GM12878 (cell line): ENCODE measurements around the gene IFI30. TPM values are rescaled to one million over a fixed set of nuclear protein-coding genes. Genes with fewer than 3 reads are reported as not detected.

Experiments
- ATAC-seq: fragments of 200-7000 bp; cut with Tn5 transposase; 3 replicates; pipeline ENCODE4 v1.9.1; 2020; ENCODE audit warnings: mild to moderate bottlenecking, moderate library complexity
- Bru-seq: library from RNA; stranded (reverse); fragments of 400-500 nt; gene quantifications from one replicate; lab custom pipeline; 2021; lab: Mats Ljungman, UMichigan
- BruChase-seq, 2 experiments: library from RNA; stranded (reverse); fragments of 400-500 nt; gene quantifications; one replicate each; lab custom pipeline; 2021; lab: Mats Ljungman, UMichigan
- BruUV-seq: library from RNA; stranded (reverse); fragments of 400-500 nt; replicated peaks from 2 replicates; lab custom pipeline; 2021; lab: Mats Ljungman, UMichigan
- CTCF ChIA-PET: fragments of 300-600 bp; sonication (Branson Sonifier 250); formaldehyde crosslinking; extraction: SDS; loops from one replicate; lab custom pipeline; 2021; ENCODE audit warnings: inconsistent platforms; lab: Yijun Ruan, JAX
- POLR2A ChIA-PET: fragments of 350-600 bp; formaldehyde crosslinking; extraction: SDS; loops from one replicate; lab custom pipeline; 2021; ENCODE audit warnings: inconsistent platforms; lab: Charles Lee
- RAD21 ChIA-PET: fragments of 300-600 bp; sonication (Branson Sonifier 250); formaldehyde crosslinking; loops from one replicate; lab custom pipeline; 2023; ENCODE audit warnings: antibody characterized with exemption; ENCODE audit not compliant: unreplicated experiment; lab: Charles Lee
- SMC1A ChIA-PET: fragments of 300-600 bp; sonication (Branson Sonifier 250); formaldehyde crosslinking; loops from one replicate; lab custom pipeline; 2023; ENCODE audit not compliant: unreplicated experiment, uncharacterized antibody; lab: Charles Lee
- DNase-seq: peaks from one replicate; pipeline ENCODE4 v3.0.0-alpha.2; 2011; ENCODE audit warnings: low read depth, low spot score
- FAIRE-seq: peaks from 3 replicates; lab custom pipeline; 2011; peaks lifted over from hg19 to GRCh38; lab: Jason Lieb, UNC
- H2AFZ ChIP-seq: 2 replicates; pipeline ENCODE4 v1.6.0; 2011; ENCODE audit warnings: low read depth, low read length, control low read depth; ENCODE audit not compliant: control insufficient read depth
- H3K27ac ChIP-seq: 2 replicates; pipeline ENCODE4 v1.5.1; 2011; ENCODE audit warnings: control low read depth; ENCODE audit not compliant: control insufficient read depth, insufficient read depth
- H3K27me3 ChIP-seq, 2 experiments: replicated peaks in 1 of 2; 2 replicates each; pipeline versions ENCODE4 v1.6.0 to v1.6.1; 2011; ENCODE audit warnings: low read length in 1 of 2; ENCODE audit not compliant: control insufficient read depth in 2 of 2, insufficient read depth in 2 of 2
- H3K36me3 ChIP-seq, 2 experiments: 2 replicates each; pipeline ENCODE4 v1.5.1; 2011; ENCODE audit warnings: low read length in 1 of 2; ENCODE audit not compliant: control insufficient read depth in 2 of 2, insufficient read depth in 2 of 2
- H3K4me1 ChIP-seq: 2 replicates; pipeline ENCODE4 v1.6.1; 2011; ENCODE audit warnings: mild to moderate bottlenecking, low read length, moderate library complexity, mixed read lengths; ENCODE audit not compliant: control insufficient read depth, insufficient read depth
- H3K4me2 ChIP-seq: 2 replicates; pipeline ENCODE4 v1.6.0; 2011; ENCODE audit warnings: control low read depth; ENCODE audit not compliant: control insufficient read depth, insufficient read depth
- H3K4me3 ChIP-seq: fragments of 200-600 bp; sonication (generic); 2 replicates; pipeline ENCODE4 v1.5.1; 2016
- H3K79me2 ChIP-seq: 2 replicates; pipeline ENCODE4 v1.6.0; 2011; ENCODE audit warnings: low read length; ENCODE audit not compliant: control insufficient read depth, insufficient read depth
- H3K9ac ChIP-seq: 2 replicates; pipeline ENCODE4 v1.8.0; 2011; ENCODE audit warnings: low read length, control low read depth, mixed read lengths; ENCODE audit not compliant: control insufficient read depth, insufficient read depth
- H3K9me3 ChIP-seq: replicated peaks from 3 replicates; pipeline ENCODE4 v1.5.1; 2011; ENCODE audit warnings: mild to moderate bottlenecking, low read length; ENCODE audit not compliant: control insufficient read depth, insufficient read depth
- H4K20me1 ChIP-seq: 2 replicates; pipeline ENCODE4 v1.6.0; 2011; ENCODE audit not compliant: control insufficient read depth, insufficient read depth
- CEBPZ ChIP-seq: fragments of 150-350 bp; IDR thresholded peaks from 2 replicates; pipeline ENCODE4 v1.6.1; 2016; ENCODE audit warnings: low read depth, low read length
- CREM ChIP-seq: IDR thresholded peaks from 2 replicates; pipeline ENCODE4 v1.6.1; 2014; ENCODE audit warnings: antibody characterized with exemption, low read depth
- EZH2 ChIP-seq: IDR thresholded peaks from 2 replicates; pipeline ENCODE4 v1.6.1; 2012; ENCODE audit warnings: low read depth, mild to moderate bottlenecking, control low read depth, inconsistent platforms, low read length, borderline replicate concordance; ENCODE audit not compliant: control insufficient read depth
- HDGF ChIP-seq: fragments of 450-650 bp; IDR thresholded peaks from 2 replicates; pipeline ENCODE4 v1.6.1; 2016; ENCODE audit warnings: antibody characterized with exemption
- IRF3 ChIP-seq: fragments of 450-650 bp; IDR thresholded peaks from 2 replicates; pipeline ENCODE4 v1.6.1; 2014; ENCODE audit warnings: mild to moderate bottlenecking
- NFYA ChIP-seq: IDR thresholded peaks from 2 replicates; pipeline ENCODE4 v1.6.1; 2011; ENCODE audit warnings: low read depth, mild to moderate bottlenecking, low read length, improper control_type of control experiment, borderline replicate concordance
- REST ChIP-seq: IDR thresholded peaks from 2 replicates; pipeline ENCODE4 v1.6.1; 2012; ENCODE audit warnings: mild to moderate bottlenecking, low read depth, low read length
- TBL1XR1 ChIP-seq: IDR thresholded peaks from 2 replicates; pipeline ENCODE4 v1.6.1; 2012; ENCODE audit warnings: low read depth, low read length, improper control_type of control experiment
- WGBS: methylation state at CpG from one replicate; pipeline ENCODE4 v1.1.6; 2016; ENCODE audit warnings: low lambda C conversion rate; ENCODE audit not compliant: insufficient replicate concordance, insufficient coverage; ENCODE audit errors: missing lambda C conversion rate; 5-methylcytosine and 5-hydroxymethylcytosine counted together
- in situ Hi-C: fragments of 300-500 bp; cut with MboI; formaldehyde crosslinking; loops from 9 replicates; pipeline ENCODE4 v1.14.3; 2018; ENCODE audit warnings: mixed read lengths
- intact Hi-C: fragments of 100-400 bp; cut with micrococcal nuclease; formaldehyde crosslinking; loops from one replicate; pipeline ENCODE4 v1.14.2; 2022; ENCODE audit not compliant: unreplicated experiment
- long read RNA-seq, 2 experiments: library from polyadenylated mRNA; unstranded; transcript quantifications; one replicate each; pipeline ENCODE4 v2.0.0, GENCODE V29; 2019 to 2020
- polyA minus RNA-seq, 3 experiments: library from RNA; depleted of rRNA, polyadenylated mRNA; stranded (reverse); fragments of >200 nt; gene quantifications; 2 replicates each; pipeline ENCODE4 v1.2.3, GENCODE V29; 2011
- polyA plus RNA-seq, 11 experiments: library from polyadenylated mRNA; depleted of rRNA in 4 of 11; unstranded in 6 of 11; stranded (reverse) in 5 of 11; fragments of >200 nt; fragmentation: Nextera tagmentation in 4 of 11; fragmentation: Illumina TruSeq in 1 of 11; extraction: Ambion mirVana in 4 of 11; extraction: Trizol in 1 of 11; gene quantifications; 1 replicate in 1 of 11; 2 replicates in 10 of 11; pipeline versions ENCODE4 v1.2.1 to v1.2.3, GENCODE V29; 2011 to 2016; ENCODE audit warnings: inconsistent platforms in 2 of 11, missing spikeins in 2 of 11, low read depth in 1 of 11
- total RNA-seq, 4 experiments: library from RNA; depleted of rRNA in 3 of 4; stranded (reverse); fragments of >200 nt in 3 of 4; fragmentation: Illumina TruSeq in 1 of 4; extraction: Trizol in 1 of 4; gene quantifications; 2 replicates each; pipeline versions ENCODE4 v1.2.1 to v1.2.3, GENCODE V29; 2013 to 2021

Gene IFI30
- 168 and 207 TPM in 2 replicates for total RNA-seq (2013; cell fraction: nucleolus; rRNA removed)
- total RNA-seq (2014; rRNA removed) (747 and 845 TPM in 2 replicates), total RNA-seq (2014; rRNA removed; fragmentation: Illumina TruSeq; extraction: Trizol) (221 and 225 TPM in 2 replicates), total RNA-seq (2021) (301 and 314 TPM in 2 replicates), polyA plus RNA-seq (2011; rRNA removed) (232 and 365 TPM in 2 replicates), polyA plus RNA-seq (2014; fragmentation: Illumina TruSeq; extraction: Trizol) (147 and 257 TPM in 2 replicates), polyA plus RNA-seq (2014; fragmentation: Nextera tagmentation; extraction: Ambion mirVana) (1,000 to 10,000 TPM; 1,054 to 1,112 TPM), polyA plus RNA-seq (2014; rRNA removed) (492 and 678 TPM in 2 replicates), polyA plus RNA-seq (2016; fragmentation: Nextera tagmentation; extraction: Ambion mirVana) (100 to 1,000 TPM; 445 to 456 TPM), polyA minus RNA-seq (2011; rRNA and poly(A)+ RNA removed) (327 and 421 TPM in 2 replicates), Bru-seq, nascent RNA (percentile 53 among the genes with signal in this experiment), BruChase-seq, experiment 1, labeled RNA remaining after a 6-hour chase (percentile 57 among the genes with signal in this experiment), BruChase-seq, experiment 2, labeled RNA remaining after a 2-hour chase (percentile 65 among the genes with signal in this experiment)
- 218 TPM for polyA plus RNA-seq (2011; ENCODE audit: low read depth)
- polyA plus RNA-seq (2011; cell fraction: cytosol; rRNA removed), result 606 and 650 TPM in 2 replicates
- 189 and 350 TPM in 2 replicates for polyA plus RNA-seq (2011; cell fraction: nucleus; rRNA removed)
- 260 and 337 TPM in 2 replicates for polyA plus RNA-seq (2012)
- 126 and 162 TPM in 2 replicates for polyA minus RNA-seq (2011; cell fraction: cytosol; rRNA and poly(A)+ RNA removed)
- 67.9 and 87.0 TPM in 2 replicates for polyA minus RNA-seq (2011; cell fraction: nucleus; rRNA and poly(A)+ RNA removed)
- long read RNA-seq, experiment 1, transcript IFI30-201 (7 exons, 1,134 nt), result major isoform, 185 of 188 reads
- long read RNA-seq, experiment 1, partial matches to known transcripts, result 0 of 188 reads
- long read RNA-seq, experiment 1, other reads (novel, unspliced or antisense), result 3 of 188 reads
- long read RNA-seq, experiment 2, transcript IFI30-201 (7 exons, 1,134 nt), result major isoform, 354 of 363 reads
- long read RNA-seq, experiment 2, partial matches to known transcripts, result 8 of 363 reads
- long read RNA-seq, experiment 2, other reads (novel, unspliced or antisense), result 1 of 363 reads

- TSS peak; percentile 77 for BruUV-seq
- in situ Hi-C loops, result no loop called here
- H3K4me1 ChIP-seq, result peaks cover 56% of the 10 kb centered on the region
- TF ChIP-seq IRF3 (peak; percentile 23; the same call in 1 of the 2 replicates), CEBPZ (no peak), EZH2 (no peak), REST (no peak), TBL1XR1 (0 out of 2 replicates have a peak, but pooled peaks have one; percentile 8), HDGF (0 out of 2 replicates have a peak, but pooled peaks have one; percentile 89), NFYA (no peak), CREM (peak; percentile 30)
Observed at GRCh38 chr19:18173572-18174288, at the start of gene IFI30. Gene IFI30, plus strand, starts transcription at chr19:18173813. Its CDS starts 29 bp downstream, at chr19:18173842.

More at GRCh38 chr19:18173572-18174288, at the start of gene IFI30:
- no peaks in the 10 kb centered on the region; the same call in 2 of the 3 replicates for H3K9me3 ChIP-seq
- H2AFZ ChIP-seq, result peak within 1 kb of the TSS; percentile 53
- H3K4me3 ChIP-seq, result peak within 1 kb of the TSS; percentile 94
- H3K27ac ChIP-seq, result peak within 1 kb of the TSS; percentile 79
- peaks cover 30% of the 10 kb centered on the region for H3K79me2 ChIP-seq
- WGBS, result under 1% methylated on average over 31 of the region's 47 CpGs
- H4K20me1 ChIP-seq, result no peaks in the 10 kb centered on the region
- DNase-seq (peak; percentile 79), FAIRE-seq (no peak), ATAC-seq (peak; percentile 62)
- CTCF ChIA-PET, result interaction anchor here (0.6 to 1.2 kb wide), 6 partner anchors 12 to 235 kb away, joined by 3 to 4 read pairs (median 3); no protein-coding TSS in a partner anchor
- peak within 1 kb of the TSS; percentile 100 for H3K4me2 ChIP-seq
- peak within 1 kb of the TSS; percentile 83 for H3K9ac ChIP-seq
- no peaks in the 10 kb centered on the region for H3K27me3 ChIP-seq
- peaks cover 16 to 17% of the 10 kb centered on the region in 2 experiments; a peak in 3 of 4 replicates for H3K36me3 ChIP-seq
- SMC1A ChIA-PET, result interaction anchor here (0.6 to 2.3 kb wide), 5 partner anchors 11 to 58 kb away, joined by 3 to 14 read pairs (median 6); partner anchors contain the start of gene MPV17L2
- intact Hi-C loops, result loop anchor here (1.0 to 5.0 kb wide), 4 partner anchors 19 to 226 kb away; partner anchors contain the start of genes MAST3 and PIK3R2
- POLR2A ChIA-PET, result interaction anchor here (0.5 to 4.2 kb wide), 11 partner anchors 10 to 200 kb away, joined by 3 to 31 read pairs (median 5); partner anchors contain the start of genes JUND, MPV17L2, PIK3R2 and RAB3A
- RAD21 ChIA-PET, result interaction anchor here (0.9 to 4.5 kb wide), 8 partner anchors 10 to 61 kb away, joined by 3 to 15 read pairs (median 4); partner anchors contain the start of gene RAB3A
